Measurements from ENCODE around the gene PYGB. TPM values are rescaled to one million over a fixed set of nuclear protein-coding genes. Genes with fewer than 3 reads are reported as not detected.
A peak's percentile ranks its signal among the peaks of the same experiment; 100 is the strongest.

The PYGB gene
- total and polyA plus RNA-seq, 5 donors, result 136 to 219 (median 179) TPM

DNA sequence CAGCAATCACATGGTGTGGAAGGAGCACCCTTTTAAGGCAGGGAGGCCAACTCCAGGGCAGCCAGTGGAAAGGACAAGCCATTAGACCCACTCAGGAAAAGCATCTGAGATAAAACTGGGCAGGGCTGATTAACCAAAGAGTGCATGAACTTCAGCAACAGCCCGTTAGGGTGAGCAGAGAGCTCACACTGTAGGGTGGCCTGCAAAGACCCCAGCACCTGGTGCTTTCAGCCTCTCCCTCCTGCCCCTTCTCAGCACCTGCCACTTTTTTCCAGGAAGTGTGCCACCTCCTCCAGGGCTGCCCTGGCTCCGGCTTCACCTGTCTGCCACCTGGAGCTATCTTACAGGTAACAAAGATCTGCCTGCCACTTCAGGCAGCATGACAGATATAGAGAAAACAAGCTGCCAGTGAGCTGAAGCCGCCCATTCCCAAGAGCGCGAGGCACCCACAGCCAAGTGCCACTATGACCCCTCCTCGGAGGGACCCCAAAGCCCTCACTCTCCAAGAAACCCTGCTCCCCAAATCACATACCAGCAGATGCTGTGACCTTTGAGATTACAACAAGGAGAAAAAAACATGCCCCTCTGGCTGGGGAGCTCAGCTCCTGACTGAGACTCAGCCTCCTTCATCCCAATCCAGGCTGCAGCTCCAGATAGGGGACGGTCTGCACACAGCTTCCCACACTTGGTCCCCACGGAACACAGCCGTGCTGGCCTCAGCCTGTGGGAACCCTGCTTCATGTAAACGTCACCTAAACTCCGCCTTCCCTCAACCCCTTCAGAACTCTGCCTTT, 71.6 kb downstream of the PYGB start:
- DNase-seq (no peak), ATAC-seq (peak in 1 of 2 donors; percentile 7)
- 74% methylated on average over 11 of the region's 11 CpGs for WGBS
- intact Hi-C loops (cut with DNase I), result loop anchor here in 2 of 4 donors (10.0 kb wide), 2 partner anchors 55 to 65 kb away; no protein-coding TSS in a partner anchor
- Histone ChIP-seq H3K9me3 (ENCODE audit: control insufficient read depth, low read length) (no peaks in the 10 kb centered on the region), H3K27me3 (ENCODE audit: control insufficient read depth, insufficient read depth) (no peaks in the 10 kb centered on the region), H3K4me3 (ENCODE audit: low read length) (no peak overlapping the region), H3K4me1 (ENCODE audit: control insufficient read depth, insufficient read depth, low read length) (peaks cover 9% of the 10 kb centered on the region), H3K27ac (ENCODE audit: low read length) (no peak overlapping the region)

DNA sequence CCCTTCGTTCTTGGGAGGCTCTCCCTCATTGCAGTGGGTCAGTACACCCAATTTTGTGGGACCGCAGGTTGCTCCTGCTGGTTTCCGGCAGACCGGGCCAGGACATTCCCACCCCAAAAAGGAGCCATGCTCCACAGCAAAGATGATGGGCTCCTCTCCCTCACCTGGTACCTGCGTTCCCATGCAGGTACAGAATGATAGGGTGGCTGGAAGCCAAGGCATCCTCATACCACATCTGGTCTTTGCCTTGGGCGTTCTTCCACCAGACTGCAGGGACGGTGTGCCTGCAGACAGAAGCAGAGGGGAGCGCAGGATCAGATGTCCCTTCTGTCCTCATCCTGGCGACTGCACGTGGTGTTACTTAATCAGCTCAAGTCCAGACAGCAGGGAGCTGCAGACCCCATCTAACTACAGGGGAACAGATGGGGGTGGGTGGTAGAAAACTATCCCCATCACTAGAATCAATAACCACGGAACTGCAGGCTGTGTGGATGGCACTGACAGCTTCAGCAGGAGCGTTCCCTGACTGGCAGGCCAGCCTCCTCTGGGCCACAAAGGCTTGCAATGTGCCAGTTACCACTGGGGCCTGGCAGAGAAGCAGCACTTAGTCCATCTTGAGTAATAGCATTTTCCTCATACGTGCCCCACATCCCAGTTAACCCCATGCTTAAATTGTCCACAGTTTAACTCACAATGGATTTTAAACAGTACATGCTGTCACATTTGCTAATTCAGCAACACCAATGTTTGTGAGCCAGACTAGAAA, 72.3 kb downstream of the PYGB start:
- ATAC-seq, result no peak
- Histone ChIP-seq H3K27me3 (ENCODE audit: control insufficient read depth, insufficient read depth) (no peaks in the 10 kb centered on the region), H3K4me1 (ENCODE audit: control insufficient read depth, insufficient read depth, low read length) (peaks cover 9% of the 10 kb centered on the region), H3K9me3 (ENCODE audit: control insufficient read depth, low read length) (no peaks in the 10 kb centered on the region), H3K4me3 (ENCODE audit: low read length) (no peak overlapping the region), H3K27ac (ENCODE audit: low read length) (no peak overlapping the region)
- WGBS, result 81% methylated on average over 13 of the region's 13 CpGs
- intact Hi-C loops (cut with DNase I), result loop anchor here in 1 of 4 donors (10.0 kb wide), 1 partner anchor 55 kb away; no protein-coding TSS in a partner anchor
- no peak for DNase-seq

DNA sequence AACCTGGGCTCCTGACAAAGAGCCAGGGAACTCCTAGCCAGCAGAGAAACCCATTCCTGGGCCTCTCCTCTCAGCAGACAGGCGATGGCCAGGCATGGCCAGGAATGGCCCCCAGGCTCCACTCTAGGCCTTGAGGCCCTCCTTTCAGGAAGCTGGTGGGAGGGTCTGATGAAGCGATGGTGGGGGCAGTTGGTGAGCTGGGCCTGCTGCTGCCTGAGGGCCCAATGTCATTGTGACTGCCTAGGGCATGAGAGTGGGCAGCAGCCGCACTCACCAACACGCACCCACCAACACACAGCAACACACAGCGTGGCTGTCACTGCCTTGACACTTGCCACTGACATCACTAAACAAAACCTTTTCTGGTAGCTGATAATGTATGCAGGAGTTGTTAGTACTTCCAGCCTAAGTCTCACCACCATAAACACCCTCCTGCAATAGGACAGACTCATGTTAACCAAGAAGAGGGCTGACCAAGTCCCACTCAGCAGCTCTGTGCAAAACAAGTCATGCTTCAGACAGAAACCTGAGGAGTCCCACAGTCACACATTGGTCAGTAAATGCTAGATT, 73.5 kb downstream of the PYGB start:
- Histone ChIP-seq H3K4me3 (ENCODE audit: low read length) (no peak overlapping the region), H3K4me1 (ENCODE audit: control insufficient read depth, insufficient read depth, low read length) (peaks cover 9% of the 10 kb centered on the region), H3K9me3 (ENCODE audit: control insufficient read depth, low read length) (no peaks in the 10 kb centered on the region), H3K27me3 (ENCODE audit: control insufficient read depth, insufficient read depth) (no peaks in the 10 kb centered on the region), H3K27ac (ENCODE audit: low read length) (no peak overlapping the region)
- DNase-seq, result no peak
- intact Hi-C loops (cut with DNase I), result loop anchor here in 1 of 4 donors (10.0 kb wide), 1 partner anchor 53 kb away; no protein-coding TSS in a partner anchor
- no peak for ATAC-seq
- WGBS, result 96% methylated on average over 5 of the region's 5 CpGs

DNA sequence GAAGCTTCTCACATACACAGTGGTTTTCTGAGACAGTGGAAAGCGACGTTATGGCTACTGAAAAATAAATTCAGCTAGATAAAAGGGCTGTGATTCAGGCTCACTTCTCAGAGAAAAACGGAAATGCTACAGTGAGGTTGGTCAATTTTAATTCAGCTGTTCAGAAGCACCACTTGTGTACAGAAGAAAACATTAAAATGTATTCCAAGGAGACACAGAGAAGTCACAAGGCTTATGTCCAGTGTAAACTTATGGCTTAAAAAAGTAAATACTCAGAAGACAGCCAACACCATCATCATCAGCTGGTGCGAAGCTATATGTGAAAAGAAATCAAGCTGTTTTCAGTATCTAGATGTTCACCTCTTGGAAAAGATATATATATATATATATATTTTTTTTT, 74.1 kb downstream of the PYGB start:
- WGBS, result 92% methylated on average over 4 of the region's 4 CpGs
- no peak for ATAC-seq
- Histone ChIP-seq H3K9me3 (ENCODE audit: control insufficient read depth, low read length) (no peaks in the 10 kb centered on the region), H3K27me3 (ENCODE audit: control insufficient read depth, insufficient read depth) (no peaks in the 10 kb centered on the region), H3K4me1 (ENCODE audit: control insufficient read depth, insufficient read depth, low read length) (peaks cover 9% of the 10 kb centered on the region), H3K27ac (ENCODE audit: low read length) (no peak overlapping the region), H3K4me3 (ENCODE audit: low read length) (no peak overlapping the region)
- intact Hi-C loops (cut with DNase I), result loop anchor here in 1 of 4 donors (10.0 kb wide), 1 partner anchor 53 kb away; no protein-coding TSS in a partner anchor
- no peak for DNase-seq

DNA sequence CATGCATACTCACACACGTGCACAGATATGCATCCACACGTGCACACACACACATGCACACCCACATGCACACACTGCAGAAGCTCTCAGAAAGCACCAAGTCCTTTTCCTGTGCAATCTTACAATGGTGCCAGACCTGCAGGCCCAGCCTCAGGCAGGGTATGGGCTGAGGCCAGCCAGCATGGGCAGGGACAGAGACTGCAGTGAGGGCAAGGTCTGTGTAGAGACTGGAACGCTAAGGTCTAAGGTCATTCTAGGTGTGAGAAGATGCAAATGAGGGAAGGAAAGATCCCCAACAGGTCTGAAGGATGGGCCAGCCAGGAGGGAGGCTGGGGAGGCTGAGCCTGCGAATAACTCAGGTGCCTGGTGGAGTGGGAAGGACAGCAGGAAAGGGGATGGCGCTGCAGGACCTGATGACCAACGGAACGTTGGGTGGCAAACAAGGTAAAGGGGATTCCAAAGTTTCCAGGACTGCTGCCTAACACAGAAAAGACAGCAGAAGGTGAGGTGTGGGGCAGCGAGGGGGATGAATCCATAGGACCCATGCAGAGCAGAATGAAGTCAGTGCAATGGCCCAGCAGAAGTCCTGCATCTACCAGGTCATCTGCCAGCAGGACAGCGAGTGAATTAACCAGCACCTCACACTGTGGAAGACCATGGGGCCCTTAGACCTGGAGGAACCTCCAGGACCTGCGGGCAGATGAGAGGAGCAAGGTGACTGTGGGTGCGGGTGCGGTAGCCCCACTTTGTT, 75.8 kb downstream of the PYGB start:
- Histone ChIP-seq H3K27me3 (ENCODE audit: control insufficient read depth, insufficient read depth) (no peaks in the 10 kb centered on the region), H3K27ac (ENCODE audit: low read length) (no peak overlapping the region), H3K9me3 (ENCODE audit: control insufficient read depth, low read length) (no peaks in the 10 kb centered on the region), H3K4me1 (ENCODE audit: control insufficient read depth, insufficient read depth, low read length) (peaks cover 7% of the 10 kb centered on the region), H3K4me3 (ENCODE audit: low read length) (no peak overlapping the region)
- no peak for DNase-seq
- intact Hi-C loops (cut with DNase I), result loop anchor here in 1 of 4 donors (10.0 kb wide), 1 partner anchor 51 kb away; no protein-coding TSS in a partner anchor
- no peak for ATAC-seq
- WGBS, result 89% methylated on average over 12 of the region's 12 CpGs

DNA sequence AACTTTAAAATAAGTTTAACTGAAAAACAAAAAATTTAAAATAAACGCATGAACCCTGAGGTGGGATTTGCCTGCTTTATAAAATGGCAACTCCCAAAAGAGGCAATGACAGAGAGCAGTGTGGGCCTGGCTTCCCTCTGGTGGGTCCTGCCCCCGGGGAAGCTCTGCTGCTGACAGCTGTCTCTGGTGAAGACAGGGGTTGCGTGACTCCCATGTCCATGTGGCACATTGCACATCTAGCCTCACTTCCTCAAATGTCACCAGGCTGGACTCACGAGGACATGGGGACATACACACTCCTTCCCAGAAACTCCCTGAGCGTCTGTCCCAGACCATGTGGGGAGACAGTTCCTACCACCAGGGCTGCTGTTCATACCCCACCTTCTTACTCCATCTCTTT, 76.5 kb downstream of the PYGB start:
- 70% methylated on average over 5 of the region's 5 CpGs for WGBS
- peak; percentile 55 to 76 for ATAC-seq
- peak; percentile 46 to 76 (median 70) for DNase-seq
- H3K27ac ChIP-seq (ENCODE audit: low read length), result no peak overlapping the region
- H3K9me3 ChIP-seq (ENCODE audit: control insufficient read depth, low read length), result no peaks in the 10 kb centered on the region
- no peaks in the 10 kb centered on the region for H3K27me3 ChIP-seq (ENCODE audit: control insufficient read depth, insufficient read depth)
- intact Hi-C loops (cut with DNase I), result loop anchor here in 1 of 4 donors (10.0 kb wide), 1 partner anchor 50 kb away; no protein-coding TSS in a partner anchor
- H3K4me1 ChIP-seq (ENCODE audit: control insufficient read depth, insufficient read depth, low read length), result peaks cover 4% of the 10 kb centered on the region
- no peak overlapping the region for H3K4me3 ChIP-seq (ENCODE audit: low read length)

DNA sequence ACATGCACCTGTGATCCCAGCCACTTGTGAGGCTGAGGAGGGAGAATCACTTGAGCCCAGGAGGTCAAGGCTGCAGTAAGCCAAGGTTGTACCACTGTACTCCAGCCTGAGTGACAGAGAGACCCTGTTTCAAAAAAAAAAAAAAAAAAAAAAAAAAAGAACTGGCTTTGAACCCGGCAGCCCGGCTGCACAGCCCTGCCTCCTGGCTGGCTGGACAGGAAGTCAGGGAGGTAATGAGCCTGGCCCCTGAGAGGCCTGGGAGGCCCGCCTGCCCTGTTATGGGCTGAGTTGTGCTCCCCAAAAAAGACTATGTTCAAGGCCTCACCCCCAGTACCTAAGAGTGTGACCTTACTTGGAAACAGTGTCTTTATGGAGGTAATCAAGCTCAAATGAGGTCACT, 77.2 kb downstream of the PYGB start:
- ATAC-seq (no peak), DNase-seq (no peak)
- no peak overlapping the region for H3K4me3 ChIP-seq (ENCODE audit: low read length)
- H3K27me3 ChIP-seq (ENCODE audit: control insufficient read depth, insufficient read depth), result no peaks in the 10 kb centered on the region
- no peak overlapping the region for H3K27ac ChIP-seq (ENCODE audit: low read length)
- H3K4me1 ChIP-seq (ENCODE audit: control insufficient read depth, insufficient read depth, low read length), result no peaks in the 10 kb centered on the region
- intact Hi-C loops (cut with DNase I), result loop anchor here in 1 of 4 donors (10.0 kb wide), 1 partner anchor 50 kb away; no protein-coding TSS in a partner anchor
- no peaks in the 10 kb centered on the region for H3K9me3 ChIP-seq (ENCODE audit: control insufficient read depth, low read length)
- WGBS, result 45% methylated on average over 3 of the region's 3 CpGs

DNA sequence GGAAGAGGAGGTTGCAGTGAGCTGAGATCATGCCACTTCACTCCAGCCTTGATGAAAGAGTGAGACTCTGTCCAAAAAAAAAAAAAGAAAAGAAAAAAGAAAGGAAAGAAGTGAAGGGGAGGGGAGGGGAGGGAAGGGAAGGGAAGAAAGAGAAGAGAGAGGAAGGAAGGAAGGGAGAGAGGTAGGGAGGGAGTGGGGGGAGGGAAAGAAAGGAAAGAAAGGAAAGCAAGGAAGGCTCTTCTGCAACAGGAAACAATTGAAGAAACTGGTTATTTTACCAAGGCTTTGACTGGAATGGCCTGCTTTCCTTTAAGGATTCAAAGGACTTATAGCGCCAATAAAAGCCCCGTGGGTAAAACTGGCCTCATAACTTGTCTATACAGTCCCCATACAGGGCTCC, 78.1 kb downstream of the PYGB start:
- no peak overlapping the region for H3K27ac ChIP-seq (ENCODE audit: low read length)
- H3K9me3 ChIP-seq (ENCODE audit: control insufficient read depth, low read length), result no peaks in the 10 kb centered on the region
- WGBS, result 89% methylated on average over 2 of the region's 2 CpGs
- H3K4me3 ChIP-seq (ENCODE audit: low read length), result no peak overlapping the region
- ATAC-seq, result no peak
- no peak for DNase-seq
- intact Hi-C loops (cut with DNase I), result loop anchor here in 1 of 4 donors (10.0 kb wide), 1 partner anchor 49 kb away; no protein-coding TSS in a partner anchor
- H3K4me1 ChIP-seq (ENCODE audit: control insufficient read depth, insufficient read depth, low read length), result no peaks in the 10 kb centered on the region
- no peaks in the 10 kb centered on the region for H3K27me3 ChIP-seq (ENCODE audit: control insufficient read depth, insufficient read depth)

DNA sequence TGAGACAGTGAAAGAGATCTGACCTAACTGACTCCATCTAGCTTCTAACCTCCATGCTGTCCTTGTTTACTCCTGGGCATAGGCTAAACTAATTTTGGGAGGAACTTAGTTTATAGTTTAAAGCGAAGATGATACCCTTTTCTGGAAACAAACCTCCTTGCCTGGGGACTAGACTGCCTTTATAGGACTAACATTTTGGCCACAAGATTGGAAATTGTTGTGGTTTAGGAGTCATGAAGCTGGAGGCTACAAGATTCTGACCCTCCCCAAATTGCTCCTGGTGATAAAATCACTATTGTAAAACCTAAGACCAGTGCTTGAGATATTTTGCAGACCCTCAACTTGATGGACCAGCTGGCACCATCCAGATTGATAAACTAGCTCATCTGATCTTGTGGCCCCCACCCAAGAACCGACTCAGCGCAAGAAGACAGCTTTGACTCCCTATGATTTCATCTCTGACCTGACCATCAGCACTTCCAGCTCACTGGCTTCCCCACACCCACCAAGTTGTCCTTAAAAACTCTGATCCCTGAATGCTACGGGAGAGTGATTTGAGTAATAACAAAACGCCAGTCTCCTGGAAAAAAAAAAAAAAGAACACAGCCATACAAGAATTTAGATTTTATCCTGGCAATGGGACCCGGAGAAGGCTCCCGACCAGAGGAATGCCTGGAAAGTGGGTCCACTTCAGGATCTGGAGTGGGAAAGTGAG, 79.8 kb downstream of the PYGB start:
- Histone ChIP-seq H3K9me3 (ENCODE audit: control insufficient read depth, low read length) (no peaks in the 10 kb centered on the region), H3K4me1 (ENCODE audit: control insufficient read depth, insufficient read depth, low read length) (no peaks in the 10 kb centered on the region), H3K27me3 (ENCODE audit: control insufficient read depth, insufficient read depth) (no peaks in the 10 kb centered on the region), H3K4me3 (ENCODE audit: low read length) (no peak overlapping the region), H3K27ac (ENCODE audit: low read length) (no peak overlapping the region)
- intact Hi-C loops (cut with DNase I), result loop anchor here in 1 of 4 donors (10.0 kb wide), 1 partner anchor 47 kb away; no protein-coding TSS in a partner anchor
- no peak for ATAC-seq
- no peak for DNase-seq
- 74% methylated on average over 7 of the region's 7 CpGs for WGBS
